GM10266 (cell line): ENCODE data around the gene NECAB3.
A peak's percentile ranks its signal among the peaks of the same experiment; 100 is the strongest.

Source experiments
- DNase-seq: peaks from one replicate; pipeline ENCODE4 v3.0.0; 2012; ENCODE audit errors: extremely low spot score
- CTCF ChIP-seq: IDR thresholded peaks from 2 replicates; pipeline ENCODE4 v1.5.1; 2012; ENCODE audit warnings: mild to moderate bottlenecking, low read depth; ENCODE audit not compliant: control insufficient read depth, insufficient read depth; ENCODE audit errors: missing control alignments

NECAB3 gene, protein sequence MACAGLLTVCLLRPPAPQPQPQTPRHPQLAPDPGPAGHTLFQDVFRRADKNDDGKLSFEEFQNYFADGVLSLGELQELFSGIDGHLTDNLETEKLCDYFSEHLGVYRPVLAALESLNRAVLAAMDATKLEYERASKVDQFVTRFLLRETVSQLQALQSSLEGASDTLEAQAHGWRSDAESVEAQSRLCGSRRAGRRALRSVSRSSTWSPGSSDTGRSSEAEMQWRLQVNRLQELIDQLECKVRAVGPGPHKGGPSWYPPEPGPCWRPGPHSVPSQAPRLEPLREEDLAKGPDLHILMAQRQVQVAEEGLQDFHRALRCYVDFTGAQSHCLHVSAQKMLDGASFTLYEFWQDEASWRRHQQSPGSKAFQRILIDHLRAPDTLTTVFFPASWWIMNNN

DNA sequence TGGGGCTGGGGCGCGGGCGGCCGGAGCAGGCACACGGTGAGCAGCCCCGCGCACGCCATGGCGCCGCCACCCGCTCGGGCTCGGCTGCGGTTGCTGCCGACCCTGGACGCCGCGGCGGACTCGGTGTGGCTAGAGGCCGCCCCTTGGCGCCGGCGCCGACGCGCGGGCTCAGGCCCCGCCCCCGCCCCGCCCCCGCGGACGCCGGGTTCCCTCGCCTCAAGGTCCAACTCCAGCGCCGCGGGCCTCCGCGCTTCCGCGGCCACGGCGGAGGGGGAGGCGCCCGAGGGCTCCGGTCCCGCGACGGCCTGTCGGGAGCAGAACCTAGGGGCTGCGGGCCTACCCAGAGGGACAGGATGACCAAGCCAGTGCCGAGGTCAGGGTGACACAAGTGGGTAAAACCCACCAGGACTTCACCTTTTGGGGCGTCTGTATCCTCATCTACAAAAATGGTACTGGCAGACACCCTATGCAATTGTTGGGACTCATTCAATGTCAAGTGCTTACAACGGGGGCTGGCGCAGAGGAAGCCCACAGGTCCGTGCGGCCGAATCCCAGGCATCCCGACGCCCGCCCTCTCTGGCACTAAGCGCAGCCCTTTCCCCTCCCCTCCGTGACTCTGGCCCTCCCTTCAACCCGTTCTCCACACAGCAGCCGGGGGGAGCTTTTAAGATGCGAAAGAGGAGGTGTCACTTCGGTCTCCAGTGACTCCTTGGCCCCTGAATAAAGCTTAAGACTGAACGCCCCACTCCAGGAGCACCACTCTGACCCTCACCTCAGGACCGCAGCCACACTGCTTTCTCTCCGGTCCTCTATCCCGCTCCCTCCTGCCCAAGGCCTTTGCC lies at the start of gene NECAB3:
NECAB3 (minus strand) TSS at position 135 of the 842 bp plus-strand sequence; CDS start at position 59, 76 bp downstream.
- no peak for TF ChIP-seq CTCF
- DNase-seq: peak; percentile 92

DNA sequence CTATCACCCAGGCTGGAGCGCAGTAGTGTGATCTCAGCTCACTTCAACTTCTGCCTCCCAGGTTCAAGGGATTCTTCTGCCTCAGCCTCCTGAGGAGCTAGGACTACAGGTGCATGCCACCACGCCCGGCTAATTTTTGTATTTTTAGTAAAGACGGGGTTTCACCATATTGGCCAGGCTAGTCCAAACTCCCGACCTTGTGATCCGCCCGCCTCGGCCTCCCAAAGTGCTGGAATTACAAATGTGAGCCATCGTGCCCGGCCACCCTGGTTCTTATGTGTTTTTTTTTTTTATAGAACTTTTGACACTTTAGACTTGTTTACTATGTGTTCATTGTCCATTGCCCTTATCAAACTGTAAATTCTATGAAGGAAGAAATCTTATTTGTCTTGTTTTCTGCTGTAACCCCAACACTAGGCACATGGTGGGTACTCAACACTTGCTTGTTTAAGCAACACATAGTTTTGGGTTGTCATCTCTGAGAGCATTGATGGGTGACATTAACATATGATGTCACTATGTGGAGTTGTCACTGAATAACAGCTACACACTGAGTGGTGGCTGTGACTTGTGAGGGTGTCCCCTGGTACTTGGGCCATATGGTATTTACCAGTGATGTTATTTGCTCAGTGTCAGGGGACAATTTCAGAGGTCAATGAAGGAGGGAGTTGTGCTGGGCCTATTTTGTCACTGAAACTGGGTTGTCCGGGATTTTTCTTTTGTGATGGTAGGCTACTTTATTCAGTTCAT lies 47.3 kb upstream of the NECAB3 start:
- DNase-seq: no peak
- TF ChIP-seq CTCF: no peak

DNA sequence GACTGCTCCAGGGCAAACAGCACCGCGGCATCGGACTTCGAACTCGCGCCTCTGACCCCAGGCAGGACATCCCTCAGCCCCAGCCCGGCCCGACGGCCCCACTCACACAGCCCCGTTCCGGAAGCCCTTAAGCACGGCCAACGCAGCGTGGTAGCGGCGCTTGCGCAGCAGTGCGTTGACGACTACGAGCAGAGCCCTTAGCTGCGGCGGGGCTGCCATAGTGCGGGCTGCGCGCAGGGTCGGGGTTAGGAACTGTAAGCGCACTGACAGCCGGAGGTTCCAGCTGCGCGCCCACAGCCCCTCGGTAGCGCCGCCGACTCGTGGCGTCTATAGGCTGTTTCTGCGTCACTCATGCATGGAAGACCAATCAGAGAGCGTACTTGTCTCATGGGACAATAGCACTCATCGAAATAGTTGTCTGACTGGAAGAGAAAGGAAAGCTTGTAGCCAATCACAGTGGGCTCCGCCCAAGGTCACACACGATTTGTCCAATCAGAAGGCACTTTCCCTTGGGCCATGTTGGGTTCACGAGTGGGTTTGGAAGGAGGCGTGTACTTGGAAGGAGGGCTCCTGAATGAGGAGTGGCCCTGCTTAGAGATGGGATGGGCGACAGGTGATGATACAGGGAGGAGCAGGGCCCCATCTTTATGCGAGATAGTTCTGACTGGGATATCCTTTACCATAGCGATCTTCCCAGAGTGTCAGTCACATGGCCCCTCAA lies 45.9 kb upstream of the NECAB3 start, which contains the start of gene PXMP4:
PXMP4 (minus strand) TSS at position 322 of the 721 bp plus-strand sequence; CDS start at position 219, 103 bp downstream.
- TF ChIP-seq CTCF: no peak
- DNase-seq: peak; percentile 96

DNA sequence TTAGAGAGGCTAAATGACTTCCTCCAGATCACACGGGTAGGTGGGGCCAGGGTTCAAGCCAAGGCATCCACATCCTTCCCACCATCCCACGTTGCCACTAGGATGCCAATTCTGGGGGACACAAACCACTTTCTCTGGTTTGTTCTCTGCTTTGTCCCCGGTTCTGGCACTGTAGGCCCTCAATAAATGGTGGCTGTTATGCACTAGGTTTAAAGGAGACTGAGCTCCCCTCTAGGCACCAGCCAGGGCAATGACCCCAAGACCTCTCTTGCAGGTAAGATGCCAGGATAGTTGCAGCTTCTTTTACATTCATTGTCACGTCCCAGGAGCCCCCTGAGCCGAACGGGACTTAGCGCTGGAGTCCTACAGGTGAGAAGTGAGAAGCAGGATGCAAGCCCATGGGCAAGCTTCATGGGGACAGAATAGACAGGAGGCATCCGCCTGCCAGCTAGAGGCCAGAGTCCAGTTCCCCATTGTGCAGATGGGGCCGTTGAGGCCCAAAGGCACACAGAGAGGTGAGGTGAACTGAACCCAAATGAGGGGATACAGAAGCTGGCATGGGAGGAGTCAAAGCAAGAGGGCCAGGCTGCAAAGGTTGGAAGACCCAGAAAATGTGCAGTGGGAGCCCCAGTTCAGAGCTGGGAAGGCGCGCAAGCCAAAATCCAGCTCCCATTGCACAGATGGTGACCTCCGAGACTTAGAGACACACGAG lies 45.2 kb upstream of the NECAB3 start:
- TF ChIP-seq CTCF: no peak
- no peak for DNase-seq

DNA sequence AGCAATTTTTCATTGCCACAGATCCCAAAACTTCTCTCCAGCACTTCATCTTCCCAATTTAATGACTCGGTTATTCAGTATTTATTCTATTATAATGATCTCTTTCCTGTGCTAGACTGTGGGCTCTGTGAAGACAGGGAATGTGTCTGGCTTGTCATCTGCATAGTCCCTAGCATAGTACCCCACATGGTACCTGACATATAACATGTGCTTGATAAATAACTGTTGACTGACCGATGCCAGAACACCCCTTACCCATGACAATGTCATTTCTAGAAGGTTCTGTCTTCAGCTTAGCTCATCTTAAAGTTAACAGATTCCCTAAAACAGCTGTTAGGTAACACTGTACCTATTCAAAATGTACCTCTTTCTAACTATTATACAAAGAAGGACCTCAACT lies 42.3 kb upstream of the NECAB3 start:
- TF ChIP-seq CTCF: no peak
- no peak for DNase-seq

GRCh38 chr20:33713865-33714367 lies 39.7 kb upstream of the NECAB3 start:
- no peak for DNase-seq
- TF ChIP-seq CTCF: no peak
